Measurements from ENCODE around the gene FERMT2. TPM values are rescaled to one million over a fixed set of nuclear protein-coding genes. Genes with fewer than 3 reads are reported as not detected.

Gene FERMT2
- total and polyA plus RNA-seq, 8 donors, result 25.9 to 213 (median 63.3) TPM

GRCh38 chr14:52891800-52892199, 59.0 kb downstream of the FERMT2 start:
- H3K27ac ChIP-seq, result no peak overlapping the region
- peaks cover 0 to 24% (median 12%) of the 10 kb centered on the region in 4 donors for H3K4me1 ChIP-seq
- no peak for TF ChIP-seq POLR2A (IDR thresholded peaks at IDR 0.05)
- no peak for TF ChIP-seq CTCF (IDR thresholded peaks at IDR 0.05)
- TF ChIP-seq EP300 (IDR thresholded peaks at IDR 0.05), result no peak
- TF ChIP-seq POLR2AphosphoS5 (IDR thresholded peaks at IDR 0.05), result no peak
- intact Hi-C loops (cut with DNase I; ENCODE audit: low total_unique reads), result no loop called here
- H3K27me3 ChIP-seq, result no peaks in the 10 kb centered on the region
- no peaks in the 10 kb centered on the region for H3K9me3 ChIP-seq
- no peak overlapping the region for H3K4me3 ChIP-seq
- 91 to 99% (median 93%) methylated on average over 3 of the region's 3 CpGs for WGBS, 5 donors
- no peak for DNase-seq
- peaks cover 0 to 45% (median 32%) of the 10 kb centered on the region in 4 donors for H3K36me3 ChIP-seq

- H3K9me3 ChIP-seq, result no peaks in the 10 kb centered on the region
- H3K36me3 ChIP-seq, result peaks cover 0 to 45% (median 36%) of the 10 kb centered on the region in 4 donors
- no peak overlapping the region for H3K27ac ChIP-seq
- intact Hi-C loops (cut with DNase I; ENCODE audit: low total_unique reads), result no loop called here
- H3K4me1 ChIP-seq, result peaks cover 0 to 10% (median 0%) of the 10 kb centered on the region in 4 donors
- no peaks in the 10 kb centered on the region for H3K27me3 ChIP-seq
- WGBS, 5 donors, result 81 to 94% (median 91%) methylated on average over 6 of the region's 6 CpGs
- no peak overlapping the region for H3K4me3 ChIP-seq
- DNase-seq, result no peak
- TF ChIP-seq POLR2A (IDR thresholded peaks at IDR 0.05), result no peak
Measured at GRCh38 chr14:52888839-52889838, 61.7 kb downstream of the FERMT2 start.

GRCh38 chr14:52888159-52888558, 62.7 kb downstream of the FERMT2 start:
- 87 to 95% (median 92%) methylated on average over 4 of the region's 4 CpGs for WGBS, 5 donors
- intact Hi-C loops (cut with DNase I; ENCODE audit: low total_unique reads), result no loop called here

GRCh38 chr14:52885230-52885629, 65.6 kb downstream of the FERMT2 start:
- intact Hi-C loops (cut with DNase I; ENCODE audit: low total_unique reads), result no loop called here
- 75 to 96% (median 80%) methylated on average over 2 of the region's 2 CpGs for WGBS, 5 donors
- Histone ChIP-seq H3K27ac (no peak overlapping the region), H3K4me1 (peaks cover 0 to 13% (median 5%) of the 10 kb centered on the region in 4 donors), H3K4me3 (no peak overlapping the region), H3K36me3 (peaks cover 0 to 33% (median 24%) of the 10 kb centered on the region in 4 donors), H3K27me3 (no peaks in the 10 kb centered on the region), H3K9me3 (no peaks in the 10 kb centered on the region)
- TF ChIP-seq POLR2AphosphoS5 (IDR thresholded peaks at IDR 0.05) (no peak), EP300 (IDR thresholded peaks at IDR 0.05) (no peak), POLR2A (IDR thresholded peaks at IDR 0.05) (no peak), CTCF (IDR thresholded peaks at IDR 0.05) (no peak)
- no peak for DNase-seq

More at GRCh38 chr14:52888159-52888558, 62.7 kb downstream of the FERMT2 start:
- TF ChIP-seq POLR2AphosphoS5 (IDR thresholded peaks at IDR 0.05) (no peak), EP300 (IDR thresholded peaks at IDR 0.05) (no peak), CTCF (IDR thresholded peaks at IDR 0.05) (no peak), POLR2A (IDR thresholded peaks at IDR 0.05) (no peak)
- H3K27me3 ChIP-seq, result no peaks in the 10 kb centered on the region
- H3K27ac ChIP-seq, result no peak overlapping the region
- H3K9me3 ChIP-seq, result no peaks in the 10 kb centered on the region
- H3K4me3 ChIP-seq, result no peak overlapping the region
- H3K36me3 ChIP-seq, result peaks cover 0 to 45% (median 41%) of the 10 kb centered on the region in 4 donors
- DNase-seq, result no peak
- peaks cover 0 to 3% (median 0%) of the 10 kb centered on the region in 4 donors for H3K4me1 ChIP-seq
